Activated B cell treated with CpG ODN at 0.5 μM for 24 hours (primary cell): ENCODE results near the gene PPIL4. TPM values are rescaled to one million over a fixed set of nuclear protein-coding genes. Genes with fewer than 3 reads are reported as not detected.
A peak's percentile ranks its signal among the peaks of the same experiment; 100 is the strongest.

Experiments used
- ATAC-seq: fragments of 200-7000 bp; cut with Tn5 transposase; one replicate; pipeline ENCODE4 v1.10.0; 2021; ENCODE audit warnings: low read depth, mild to moderate bottlenecking, moderate library complexity
- CTCF ChIA-PET: fragments of 350-600 bp; sonication (Branson Sonifier 250); formaldehyde crosslinking; loops from one replicate; lab custom pipeline; 2021; ENCODE audit warnings: antibody characterized with exemption; lab: Charles Lee
- POLR2A ChIA-PET: fragments of 350-600 bp; sonication (Branson Sonifier 250); formaldehyde crosslinking; loops from one replicate; lab custom pipeline; 2021; ENCODE audit warnings: antibody characterized with exemption; lab: Charles Lee
- DNase-seq: peaks from one replicate; pipeline ENCODE4 v3.0.0; 2022
- H3K27ac Mint-ChIP-seq: one replicate; pipeline ENCODE4 v1.8.0; 2020; ENCODE audit warnings: mixed read lengths
- H3K27me3 Mint-ChIP-seq: one replicate; pipeline ENCODE4 v1.8.0; 2021; ENCODE audit warnings: mixed read lengths
- H3K36me3 Mint-ChIP-seq: one replicate; pipeline ENCODE4 v1.8.0; 2021; ENCODE audit warnings: low read depth, mixed read lengths
- H3K4me1 Mint-ChIP-seq: one replicate; pipeline ENCODE4 v1.8.0; 2021; ENCODE audit warnings: mixed read lengths
- H3K4me3 Mint-ChIP-seq: one replicate; pipeline ENCODE4 v1.8.0; 2020; ENCODE audit warnings: mild to moderate bottlenecking, mixed read lengths
- H3K9me3 Mint-ChIP-seq: one replicate; pipeline ENCODE4 v1.8.0; 2020; ENCODE audit warnings: mixed read lengths
- CTCF ChIP-seq: fragments of 200-600 bp; IDR thresholded peaks from one replicate; pipeline ENCODE4 v1.8.0; 2022; ENCODE audit warnings: antibody characterized with exemption, mild to moderate bottlenecking
- intact Hi-C: fragments of 100-400 bp; cut with micrococcal nuclease; formaldehyde crosslinking; loops from one replicate; pipeline ENCODE4 v1.15.1; 2024
- total RNA-seq: library from RNA; stranded (reverse); gene quantifications from 2 replicates; pipeline ENCODE4 v1.2.3, GENCODE V29; 2022

The PPIL4 gene
- total RNA-seq, 1 donor from 2014 or later: 24.0 TPM

GRCh38 chr6:149493761-149494320, 52.0 kb downstream of the PPIL4 start:
- H3K36me3 Mint-ChIP-seq: no peaks in the 10 kb centered on the region
- peaks cover 88% of the 10 kb centered on the region for H3K4me1 Mint-ChIP-seq
- H3K27ac Mint-ChIP-seq: peak overlapping the region; percentile 87
- no peak for TF ChIP-seq CTCF
- CTCF ChIA-PET: interaction anchor here (0.7 to 0.8 kb wide), 2 partner anchors 17 to 21 kb away, joined by 3 to 4 read pairs; no protein-coding TSS in a partner anchor
- DNase-seq: no peak
- H3K4me3 Mint-ChIP-seq: peak overlapping the region; percentile 29
- H3K9me3 Mint-ChIP-seq: no peaks in the 10 kb centered on the region
- intact Hi-C loops: no loop called here
- no peaks in the 10 kb centered on the region for H3K27me3 Mint-ChIP-seq
- ATAC-seq: no peak
- POLR2A ChIA-PET: interaction anchor here (0.6 to 5.0 kb wide), 3 partner anchors 9 to 26 kb away, joined by 3 to 53 read pairs (median 52); no protein-coding TSS in a partner anchor

GRCh38 chr6:149492798-149493343, 53.0 kb downstream of the PPIL4 start:
- TF ChIP-seq CTCF: no peak
- H3K36me3 Mint-ChIP-seq: no peaks in the 10 kb centered on the region
- POLR2A ChIA-PET: interaction anchor here (5.0 kb wide), 1 partner anchor 25 kb away, joined by 53 read pairs; no protein-coding TSS in a partner anchor
- DNase-seq (no peak), ATAC-seq (no peak)
- no peaks in the 10 kb centered on the region for H3K9me3 Mint-ChIP-seq
- H3K4me1 Mint-ChIP-seq: peaks cover 92% of the 10 kb centered on the region
- CTCF ChIA-PET: no interaction called here
- no peaks in the 10 kb centered on the region for H3K27me3 Mint-ChIP-seq
- no peak overlapping the region for H3K4me3 Mint-ChIP-seq
- intact Hi-C loops: no loop called here
- peak overlapping the region; percentile 87 for H3K27ac Mint-ChIP-seq

- ATAC-seq (no peak), DNase-seq (no peak)
- intact Hi-C loops: loop anchor here (2.0 kb wide), 1 partner anchor 729 kb away; no protein-coding TSS in a partner anchor
- H3K9me3 Mint-ChIP-seq: no peaks in the 10 kb centered on the region
- no peaks in the 10 kb centered on the region for H3K27me3 Mint-ChIP-seq
- peaks cover 4% of the 10 kb centered on the region for H3K36me3 Mint-ChIP-seq
- ChIA-PET CTCF (interaction anchor here (0.9 to 2.4 kb wide), 3 partner anchors 21 to 27 kb away, joined by 3 to 15 read pairs (median 3); no protein-coding TSS in a partner anchor), POLR2A (interaction anchor here (0.5 to 3.5 kb wide), 6 partner anchors 13 to 729 kb away, joined by 3 to 13 read pairs (median 4); partner anchors contain the start of genes GINM1, PPIL4 and TAB2)
- H3K4me1 Mint-ChIP-seq: peaks cover 92% of the 10 kb centered on the region
- no peak for TF ChIP-seq CTCF
- H3K4me3 Mint-ChIP-seq: peak overlapping the region; percentile 21
- H3K27ac Mint-ChIP-seq: peak overlapping the region; percentile 99
These were observed 55.9 kb downstream of the PPIL4 start for GRCh38 chr6:149489967-149490366.

GRCh38 chr6:149488815-149489214, 57.0 kb downstream of the PPIL4 start:
- intact Hi-C loops: loop anchor here (2.0 kb wide), 1 partner anchor 728 kb away; no protein-coding TSS in a partner anchor
- DNase-seq (peak; percentile 57), ATAC-seq (peak; percentile 54)
- Mint-ChIP-seq H3K4me3 (peak overlapping the region; percentile 71), H3K27ac (peak overlapping the region; percentile 99), H3K9me3 (no peaks in the 10 kb centered on the region), H3K4me1 (peaks cover 84% of the 10 kb centered on the region), H3K27me3 (no peaks in the 10 kb centered on the region), H3K36me3 (peaks cover 13% of the 10 kb centered on the region)
- POLR2A ChIA-PET: interaction anchor here (0.5 to 3.5 kb wide), 7 partner anchors 10 to 730 kb away, joined by 3 to 13 read pairs (median 3); partner anchors contain the start of gene GINM1
- CTCF ChIA-PET: interaction anchor here (1.0 to 2.4 kb wide), 5 partner anchors 19 to 57 kb away, joined by 3 to 15 read pairs (median 3); no protein-coding TSS in a partner anchor
- no peak for TF ChIP-seq CTCF

GRCh38 chr6:149487316-149487715, 58.5 kb downstream of the PPIL4 start:
- POLR2A ChIA-PET: interaction anchor here (0.5 to 2.0 kb wide), 3 partner anchors 12 to 729 kb away, joined by 3 to 11 read pairs (median 3); partner anchors contain the start of gene GINM1
- intact Hi-C loops: no loop called here

More at GRCh38 chr6:149487316-149487715, 58.5 kb downstream of the PPIL4 start:
- DNase-seq (no peak), ATAC-seq (no peak)
- Mint-ChIP-seq H3K9me3 (no peaks in the 10 kb centered on the region), H3K4me3 (peak overlapping the region; percentile 46), H3K36me3 (peaks cover 25% of the 10 kb centered on the region), H3K27ac (peak overlapping the region; percentile 99), H3K4me1 (peaks cover 82% of the 10 kb centered on the region), H3K27me3 (no peaks in the 10 kb centered on the region)
- CTCF ChIA-PET: interaction anchor here (0.6 to 1.5 kb wide), 6 partner anchors 13 to 55 kb away, joined by 3 to 7 read pairs (median 3); no protein-coding TSS in a partner anchor
- no peak for TF ChIP-seq CTCF
